ENCODE measurements around the gene TUBB6. TPM values are rescaled to one million over a fixed set of nuclear protein-coding genes. Genes with fewer than 3 reads are reported as not detected.

Gene TUBB6
- total and polyA plus RNA-seq, 2 donors (not counting 3 experiments of a cell fraction or from before 2014, with no cell fraction given), result 440 to 747 TPM

GRCh38 chr18:12281861-12282260, 26.2 kb upstream of the TUBB6 start:
- FAIRE-seq (peak; percentile 38), DNase-seq (ENCODE audit: low read depth, low spot score) (no peak)
- no peak overlapping the region for H3K9ac ChIP-seq (replicated peaks; ENCODE audit: extremely low read depth, insufficient read depth, low read length)
- CTCF ChIA-PET, result interaction anchor here (0.8 to 7.7 kb wide), 6 partner anchors 10 to 46 kb away, joined by 4 to 102 read pairs (median 27); partner anchors contain the start of gene TUBB6
- H3K4me3 ChIP-seq (replicated peaks in 1 of 3; ENCODE audit: insufficient read depth in 1 of 3, low read depth in 1 of 3, low read length in 3 of 3), result no peak overlapping the region
- H3K79me2 ChIP-seq (ENCODE audit: control insufficient read depth, insufficient read depth, low read length), result no peaks in the 10 kb centered on the region
- H3K4me2 ChIP-seq (ENCODE audit: insufficient read depth, low read length), result no peak overlapping the region
- intact Hi-C loops (cut with micrococcal nuclease) (loop anchor here (10.0 kb wide), 1 partner anchor 373 kb away; the partner anchor contains the start of gene SPIRE1), dilution Hi-C loops (cut with MboI; ENCODE audit: extremely low pct_ligation_motif_present, low sequenced_read_pairs) (no loop called here)
- H3K36me3 ChIP-seq (ENCODE audit: control insufficient read depth in 2 of 2, extremely low read depth in 1 of 2, insufficient read depth in 2 of 2, low read length in 2 of 2), result no peaks in the 10 kb centered on the region
- no peaks in the 10 kb centered on the region for H3K27me3 ChIP-seq (ENCODE audit: control insufficient read depth in 2 of 2, insufficient read depth in 2 of 2, low read length in 2 of 2)
- POLR2A ChIA-PET, result interaction anchor here (1.1 to 1.3 kb wide), 3 partner anchors 26 to 36 kb away, joined by 3 to 9 read pairs (median 7); no protein-coding TSS in a partner anchor
- H3K9me1 ChIP-seq (replicated peaks; ENCODE audit: control insufficient read depth, extremely low read depth, insufficient read depth, low read length), result no peaks in the 10 kb centered on the region
- peaks cover 34% of the 10 kb centered on the region for H3K4me1 ChIP-seq (ENCODE audit: control insufficient read depth, extremely low read depth, insufficient read depth, low read length)
- no peaks in the 10 kb centered on the region for H3K9me3 ChIP-seq (replicated peaks; ENCODE audit: control insufficient read depth, insufficient read depth, low read length)
- H2AFZ ChIP-seq (ENCODE audit: low read depth, low read length), result no peak overlapping the region
- H3K27ac ChIP-seq (ENCODE audit: insufficient read depth, low read depth, low read length), result no peak overlapping the region
- no TSS peak for BruUV-seq (replicated peaks)
- no peaks in the 10 kb centered on the region for H4K20me1 ChIP-seq (replicated peaks; ENCODE audit: control insufficient read depth, extremely low read depth, insufficient read depth, low read length)
- TF ChIP-seq MAX (IDR thresholded peaks at IDR 0.05; ENCODE audit: insufficient read depth, insufficient read length), result no peak
- no peak for TF ChIP-seq POLR2A (IDR thresholded peaks at IDR 0.05; ENCODE audit: low read depth, low read length)
- no peak for TF ChIP-seq GATA2 (IDR thresholded peaks at IDR 0.05; ENCODE audit: insufficient read depth, insufficient read length, low read depth, low read length)
- no peak for TF ChIP-seq EZH2 (IDR thresholded peaks at IDR 0.05; ENCODE audit: borderline replicate concordance, low read depth, low read length, severe bottlenecking)
- no peak for TF ChIP-seq POLR2AphosphoS5 (IDR thresholded peaks at IDR 0.05; ENCODE audit: insufficient read depth, low read depth, low read length)
- no peak for TF ChIP-seq FOS (IDR thresholded peaks at IDR 0.05; ENCODE audit: borderline replicate concordance, insufficient read depth, low read length)
- no peak for TF ChIP-seq CTCF (IDR thresholded peaks at IDR 0.05; ENCODE audit: extremely low read depth in 1 of 2, insufficient read depth in 1 of 2, low read depth in 1 of 2, low read length in 2 of 2)
- no peak for TF ChIP-seq JUN (IDR thresholded peaks at IDR 0.05; ENCODE audit: borderline replicate concordance, insufficient read depth, insufficient read length, low read depth)
- no peak for TF ChIP-seq MYC (IDR thresholded peaks at IDR 0.05; ENCODE audit: low read depth, low read length)

Data from endothelial cell of umbilical vein (primary cell).